SK-N-SH treated with all-trans-retinoic acid at 6 μM for 48 hours (cell line): Measurements from ENCODE around the gene RAB44.

Experiments
- ATAC-seq: fragments of 200-7000 bp; cut with Tn5 transposase; 3 replicates; pipeline ENCODE4 v1.9.1; 2020; ENCODE audit warnings: mild to moderate bottlenecking, moderate library complexity
- ARNTL ChIP-seq: fragments of 450-650 bp; formaldehyde crosslinking; IDR thresholded peaks from 2 replicates; pipeline ENCODE4 v1.5.0; 2020; ENCODE audit warnings: low read depth, mild to moderate bottlenecking, moderate library complexity, borderline replicate concordance
- BACH2 ChIP-seq: fragments of 250-450 bp; sonication (Bioruptor Pico); IDR thresholded peaks from 2 replicates; pipeline ENCODE4 v1.9.0; 2021; ENCODE audit warnings: mild to moderate bottlenecking, borderline replicate concordance
- CREB5 ChIP-seq: fragments of 250-450 bp; sonication (Bioruptor Pico); IDR thresholded peaks from 2 replicates; pipeline ENCODE4 v1.5.1; 2020; ENCODE audit warnings: low read depth, mild to moderate bottlenecking, moderate library complexity
- CSDC2 ChIP-seq: fragments of 250-450 bp; sonication (Bioruptor Pico); IDR thresholded peaks from 2 replicates; pipeline ENCODE4 v1.5.0; 2020; ENCODE audit warnings: mild to moderate bottlenecking, moderate library complexity
- ESRRG ChIP-seq: fragments of 250-450 bp; sonication (Bioruptor Pico); IDR thresholded peaks from 2 replicates; pipeline ENCODE4 v1.6.1; 2021; ENCODE audit warnings: mild to moderate bottlenecking
- GLIS3 ChIP-seq: fragments of 250-450 bp; sonication (Bioruptor Pico); IDR thresholded peaks from 2 replicates; pipeline ENCODE4 v1.5.0; 2020; ENCODE audit warnings: mild to moderate bottlenecking, moderate library complexity
- ISL1 ChIP-seq: fragments of 250-450 bp; sonication (Bioruptor Pico); IDR thresholded peaks from 2 replicates; pipeline ENCODE4 v2.1.2; 2022; ENCODE audit warnings: mild to moderate bottlenecking, moderate library complexity
- OSR1 ChIP-seq: fragments of 250-450 bp; sonication (Bioruptor Pico); IDR thresholded peaks from 2 replicates; pipeline ENCODE4 v1.8.0; 2022; ENCODE audit warnings: moderate library complexity, mild to moderate bottlenecking, inconsistent platforms
- POU6F1 ChIP-seq: fragments of 250-450 bp; sonication (Bioruptor Pico); IDR thresholded peaks from 2 replicates; pipeline ENCODE4 v1.8.0; 2021; ENCODE audit warnings: low read depth, mild to moderate bottlenecking, moderate library complexity, borderline replicate concordance
- RARB ChIP-seq: fragments of 250-450 bp; sonication (Bioruptor Pico); IDR thresholded peaks from 2 replicates; pipeline ENCODE4 v1.8.0; 2021; ENCODE audit warnings: mild to moderate bottlenecking, moderate library complexity
- SNAI2 ChIP-seq: fragments of 250-450 bp; sonication (Bioruptor Pico); IDR thresholded peaks from 2 replicates; pipeline ENCODE4 v1.5.0; 2020; ENCODE audit warnings: mild to moderate bottlenecking, moderate library complexity
- TCF4 ChIP-seq: fragments of 250-450 bp; sonication (Bioruptor Pico); IDR thresholded peaks from 2 replicates; pipeline ENCODE4 v1.8.0; 2021; ENCODE audit warnings: mild to moderate bottlenecking, moderate library complexity, borderline replicate concordance
- TOX ChIP-seq: fragments of 250-450 bp; sonication (Bioruptor Pico); IDR thresholded peaks from 2 replicates; pipeline ENCODE4 v1.8.0; 2021; ENCODE audit warnings: mild to moderate bottlenecking, moderate library complexity, borderline replicate concordance
- ZC3H10 ChIP-seq: fragments of 250-450 bp; sonication (Bioruptor Pico); IDR thresholded peaks from 2 replicates; pipeline ENCODE4 v1.5.1; 2021; ENCODE audit warnings: mild to moderate bottlenecking, moderate library complexity
- ZFP3 ChIP-seq: fragments of 250-450 bp; sonication (Bioruptor Pico); IDR thresholded peaks from 2 replicates; pipeline ENCODE4 v1.5.0; 2020; ENCODE audit warnings: mild to moderate bottlenecking, moderate library complexity
- ZFP30 ChIP-seq: fragments of 450-650 bp; formaldehyde crosslinking; IDR thresholded peaks from 2 replicates; pipeline ENCODE4 v1.5.0; 2022; ENCODE audit warnings: mild to moderate bottlenecking, moderate library complexity
- ZNF70 ChIP-seq: fragments of 450-650 bp; formaldehyde crosslinking; IDR thresholded peaks from 2 replicates; pipeline ENCODE4 v1.5.0; 2020; ENCODE audit warnings: mild to moderate bottlenecking, moderate library complexity
- ZNF8 ChIP-seq: fragments of 450-650 bp; formaldehyde crosslinking; IDR thresholded peaks from 2 replicates; pipeline ENCODE4 v1.5.0; 2020; ENCODE audit warnings: mild to moderate bottlenecking, moderate library complexity
- TF ChIP-seq, protein P1 (sequence below): fragments of 250-450 bp; sonication (Bioruptor Pico); IDR thresholded peaks from 2 replicates; pipeline ENCODE4 v1.5.1; 2021; ENCODE audit warnings: mild to moderate bottlenecking, moderate library complexity
- TF ChIP-seq, protein P2 (sequence below): fragments of 250-450 bp; sonication (Bioruptor Pico); IDR thresholded peaks from 2 replicates; pipeline ENCODE4 v1.5.0; 2020; ENCODE audit warnings: mild to moderate bottlenecking, moderate library complexity
- TF ChIP-seq, protein P3 (sequence below): fragments of 250-450 bp; sonication (Bioruptor Pico); IDR thresholded peaks from 2 replicates; pipeline ENCODE4 v1.8.0; 2020; ENCODE audit warnings: mild to moderate bottlenecking, moderate library complexity, borderline replicate concordance

RAB44 gene

GRCh38 chr6:36716476-36717093 is 19.0 kb downstream of the RAB44 start:
- no peak for ATAC-seq
- TF ChIP-seq CREB5 (CRISPR knock-in tag) (no peak), TOX (CRISPR knock-in tag) (no peak), ZC3H10 (CRISPR knock-in tag) (no peak), ARNTL (CRISPR knock-in tag) (no peak), OSR1 (CRISPR knock-in tag) (no peak), RARB (CRISPR knock-in tag) (no peak), SNAI2 (CRISPR knock-in tag) (no peak), ZNF70 (CRISPR knock-in tag) (no peak), BACH2 (CRISPR knock-in tag) (no peak), ZFP3 (no peak), ISL1 (no peak), TCF4 (CRISPR knock-in tag) (no peak), ZNF8 (CRISPR knock-in tag) (no peak), ESRRG (CRISPR knock-in tag) (no peak), CSDC2 (CRISPR knock-in tag) (no peak), POU6F1 (CRISPR knock-in tag) (no peak)
- TF ChIP-seq, protein P1, sequence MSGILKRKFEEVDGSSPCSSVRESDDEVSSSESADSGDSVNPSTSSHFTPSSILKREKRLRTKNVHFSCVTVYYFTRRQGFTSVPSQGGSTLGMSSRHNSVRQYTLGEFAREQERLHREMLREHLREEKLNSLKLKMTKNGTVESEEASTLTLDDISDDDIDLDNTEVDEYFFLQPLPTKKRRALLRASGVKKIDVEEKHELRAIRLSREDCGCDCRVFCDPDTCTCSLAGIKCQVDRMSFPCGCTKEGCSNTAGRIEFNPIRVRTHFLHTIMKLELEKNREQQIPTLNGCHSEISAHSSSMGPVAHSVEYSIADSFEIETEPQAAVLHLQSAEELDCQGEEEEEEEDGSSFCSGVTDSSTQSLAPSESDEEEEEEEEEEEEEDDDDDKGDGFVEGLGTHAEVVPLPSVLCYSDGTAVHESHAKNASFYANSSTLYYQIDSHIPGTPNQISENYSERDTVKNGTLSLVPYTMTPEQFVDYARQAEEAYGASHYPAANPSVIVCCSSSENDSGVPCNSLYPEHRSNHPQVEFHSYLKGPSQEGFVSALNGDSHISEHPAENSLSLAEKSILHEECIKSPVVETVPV (CRISPR knock-in tag): no peak
- TF ChIP-seq, protein P2, sequence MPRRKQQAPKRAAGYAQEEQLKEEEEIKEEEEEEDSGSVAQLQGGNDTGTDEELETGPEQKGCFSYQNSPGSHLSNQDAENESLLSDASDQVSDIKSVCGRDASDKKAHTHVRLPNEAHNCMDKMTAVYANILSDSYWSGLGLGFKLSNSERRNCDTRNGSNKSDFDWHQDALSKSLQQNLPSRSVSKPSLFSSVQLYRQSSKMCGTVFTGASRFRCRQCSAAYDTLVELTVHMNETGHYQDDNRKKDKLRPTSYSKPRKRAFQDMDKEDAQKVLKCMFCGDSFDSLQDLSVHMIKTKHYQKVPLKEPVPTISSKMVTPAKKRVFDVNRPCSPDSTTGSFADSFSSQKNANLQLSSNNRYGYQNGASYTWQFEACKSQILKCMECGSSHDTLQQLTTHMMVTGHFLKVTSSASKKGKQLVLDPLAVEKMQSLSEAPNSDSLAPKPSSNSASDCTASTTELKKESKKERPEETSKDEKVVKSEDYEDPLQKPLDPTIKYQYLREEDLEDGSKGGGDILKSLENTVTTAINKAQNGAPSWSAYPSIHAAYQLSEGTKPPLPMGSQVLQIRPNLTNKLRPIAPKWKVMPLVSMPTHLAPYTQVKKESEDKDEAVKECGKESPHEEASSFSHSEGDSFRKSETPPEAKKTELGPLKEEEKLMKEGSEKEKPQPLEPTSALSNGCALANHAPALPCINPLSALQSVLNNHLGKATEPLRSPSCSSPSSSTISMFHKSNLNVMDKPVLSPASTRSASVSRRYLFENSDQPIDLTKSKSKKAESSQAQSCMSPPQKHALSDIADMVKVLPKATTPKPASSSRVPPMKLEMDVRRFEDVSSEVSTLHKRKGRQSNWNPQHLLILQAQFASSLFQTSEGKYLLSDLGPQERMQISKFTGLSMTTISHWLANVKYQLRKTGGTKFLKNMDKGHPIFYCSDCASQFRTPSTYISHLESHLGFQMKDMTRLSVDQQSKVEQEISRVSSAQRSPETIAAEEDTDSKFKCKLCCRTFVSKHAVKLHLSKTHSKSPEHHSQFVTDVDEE: no peak
- TF ChIP-seq, protein P3, sequence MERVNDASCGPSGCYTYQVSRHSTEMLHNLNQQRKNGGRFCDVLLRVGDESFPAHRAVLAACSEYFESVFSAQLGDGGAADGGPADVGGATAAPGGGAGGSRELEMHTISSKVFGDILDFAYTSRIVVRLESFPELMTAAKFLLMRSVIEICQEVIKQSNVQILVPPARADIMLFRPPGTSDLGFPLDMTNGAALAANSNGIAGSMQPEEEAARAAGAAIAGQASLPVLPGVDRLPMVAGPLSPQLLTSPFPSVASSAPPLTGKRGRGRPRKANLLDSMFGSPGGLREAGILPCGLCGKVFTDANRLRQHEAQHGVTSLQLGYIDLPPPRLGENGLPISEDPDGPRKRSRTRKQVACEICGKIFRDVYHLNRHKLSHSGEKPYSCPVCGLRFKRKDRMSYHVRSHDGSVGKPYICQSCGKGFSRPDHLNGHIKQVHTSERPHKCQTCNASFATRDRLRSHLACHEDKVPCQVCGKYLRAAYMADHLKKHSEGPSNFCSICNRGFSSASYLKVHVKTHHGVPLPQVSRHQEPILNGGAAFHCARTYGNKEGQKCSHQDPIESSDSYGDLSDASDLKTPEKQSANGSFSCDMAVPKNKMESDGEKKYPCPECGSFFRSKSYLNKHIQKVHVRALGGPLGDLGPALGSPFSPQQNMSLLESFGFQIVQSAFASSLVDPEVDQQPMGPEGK: no peak

- ATAC-seq: no peak
- TF ChIP-seq ZC3H10 (CRISPR knock-in tag) (no peak), ARNTL (CRISPR knock-in tag) (no peak), SNAI2 (CRISPR knock-in tag) (no peak), ISL1 (no peak), ZNF8 (CRISPR knock-in tag) (no peak)
Measured at GRCh38 chr6:36717231-36717825, 19.7 kb downstream of the RAB44 start.

- no peak for ATAC-seq
- TF ChIP-seq GLIS3 (CRISPR knock-in tag) (no peak), POU6F1 (CRISPR knock-in tag) (no peak), ZNF70 (CRISPR knock-in tag) (no peak), ISL1 (no peak), ZFP30 (CRISPR knock-in tag) (no peak)
- TF ChIP-seq, protein P2: no peak
Measured at GRCh38 chr6:36717871-36718540, 20.4 kb downstream of the RAB44 start.
